Hepatocyte (in vitro differentiated cells): Measurements from ENCODE around the gene EFCAB7.

Experiments used
- EZH2 ChIP-seq: fragments of 200-600 bp; sonication (generic); IDR thresholded peaks from 2 replicates; pipeline ENCODE4 v1.6.1; 2016; ENCODE audit warnings: antibody characterized with exemption, mild to moderate bottlenecking, borderline replicate concordance
- EZH2phosphoT487 ChIP-seq: fragments of 200-600 bp; sonication (generic); IDR thresholded peaks from one replicate; pipeline ENCODE4 v1.6.1; 2018; ENCODE audit warnings: antibody characterized with exemption, mild to moderate bottlenecking, low read depth, moderate library complexity; ENCODE audit not compliant: unreplicated experiment, severe bottlenecking
- TF ChIP-seq, protein P1 (sequence below): fragments of 200-600 bp; sonication (generic); IDR thresholded peaks from 2 replicates; pipeline ENCODE4 v1.5.1; 2016; ENCODE audit warnings: antibody characterized with exemption, mild to moderate bottlenecking; ENCODE audit not compliant: poor library complexity

DNA sequence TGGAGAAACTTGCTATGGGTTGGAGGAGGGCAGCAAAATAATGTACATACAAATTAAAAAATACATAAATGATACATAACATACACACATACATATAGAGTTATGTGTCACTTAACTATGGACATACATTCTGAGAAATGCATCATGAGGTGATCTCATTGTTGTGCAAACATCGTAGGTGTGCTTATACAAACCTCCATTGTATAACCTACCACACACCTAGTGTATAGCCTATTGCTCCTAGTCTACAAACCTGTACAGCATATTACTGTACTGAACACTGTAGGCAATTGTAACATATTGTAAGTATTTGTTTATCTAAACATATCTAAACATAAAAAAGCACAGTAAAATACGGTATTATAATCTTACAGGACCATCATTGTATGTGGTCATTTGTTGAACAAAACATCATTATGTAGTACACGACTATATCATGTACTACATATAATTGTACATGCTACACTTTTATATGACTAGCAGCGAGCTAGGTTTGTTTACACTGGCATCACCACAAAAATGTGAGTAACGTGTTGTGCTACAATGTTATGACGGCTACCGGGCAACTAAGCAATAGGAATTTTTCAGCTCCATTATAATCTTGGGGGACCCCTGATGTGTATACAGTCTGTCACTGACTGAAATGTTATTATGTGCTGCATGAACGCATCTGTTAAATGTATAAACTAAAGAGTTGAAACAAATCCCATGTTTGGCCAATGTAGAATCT, 35.8 kb upstream of the EFCAB7 start:
- TF ChIP-seq, protein P1, sequence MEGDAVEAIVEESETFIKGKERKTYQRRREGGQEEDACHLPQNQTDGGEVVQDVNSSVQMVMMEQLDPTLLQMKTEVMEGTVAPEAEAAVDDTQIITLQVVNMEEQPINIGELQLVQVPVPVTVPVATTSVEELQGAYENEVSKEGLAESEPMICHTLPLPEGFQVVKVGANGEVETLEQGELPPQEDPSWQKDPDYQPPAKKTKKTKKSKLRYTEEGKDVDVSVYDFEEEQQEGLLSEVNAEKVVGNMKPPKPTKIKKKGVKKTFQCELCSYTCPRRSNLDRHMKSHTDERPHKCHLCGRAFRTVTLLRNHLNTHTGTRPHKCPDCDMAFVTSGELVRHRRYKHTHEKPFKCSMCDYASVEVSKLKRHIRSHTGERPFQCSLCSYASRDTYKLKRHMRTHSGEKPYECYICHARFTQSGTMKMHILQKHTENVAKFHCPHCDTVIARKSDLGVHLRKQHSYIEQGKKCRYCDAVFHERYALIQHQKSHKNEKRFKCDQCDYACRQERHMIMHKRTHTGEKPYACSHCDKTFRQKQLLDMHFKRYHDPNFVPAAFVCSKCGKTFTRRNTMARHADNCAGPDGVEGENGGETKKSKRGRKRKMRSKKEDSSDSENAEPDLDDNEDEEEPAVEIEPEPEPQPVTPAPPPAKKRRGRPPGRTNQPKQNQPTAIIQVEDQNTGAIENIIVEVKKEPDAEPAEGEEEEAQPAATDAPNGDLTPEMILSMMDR: no peak
- no peak for TF ChIP-seq EZH2
- no peak for TF ChIP-seq EZH2phosphoT487
